DOHH2 (cell line): ENCODE measurements around the gene SMLR1.

ENCODE experiments used
- H3F3A ChIP-seq: fragments of 200-600 bp; sonication (generic), shearing (Covaris generic); 2 replicates; pipeline ENCODE4 v1.6.0; 2016; ENCODE audit warnings: antibody characterized with exemption, mild to moderate bottlenecking; ENCODE audit not compliant: control insufficient read depth, insufficient read depth
- H3K27ac ChIP-seq: fragments of 200-600 bp; sonication (generic); 2 replicates; pipeline ENCODE4 v1.5.1; 2014; ENCODE audit warnings: low read depth, mild to moderate bottlenecking, low read length, moderate library complexity
- H3K27me3 ChIP-seq: fragments of 200-600 bp; sonication (generic); 2 replicates; pipeline ENCODE4 v1.6.1; 2014; ENCODE audit warnings: mild to moderate bottlenecking, low read length, mixed read lengths; ENCODE audit not compliant: control insufficient read depth
- H3K36me3 ChIP-seq: fragments of 200-600 bp; sonication (generic); 2 replicates; pipeline ENCODE4 v1.6.1; 2014; ENCODE audit warnings: mild to moderate bottlenecking, low read length, moderate library complexity, mixed read lengths; ENCODE audit not compliant: control insufficient read depth
- H3K4me1 ChIP-seq: fragments of 200-600 bp; sonication (generic); 2 replicates; pipeline ENCODE4 v1.6.1; 2014; ENCODE audit warnings: mild to moderate bottlenecking, low read length, mixed read lengths; ENCODE audit not compliant: control insufficient read depth
- H3K4me2 ChIP-seq: fragments of 200-600 bp; sonication (generic); 2 replicates; pipeline ENCODE4 v1.6.0; 2014; ENCODE audit warnings: mild to moderate bottlenecking, low read length, moderate library complexity
- H3K4me3 ChIP-seq: fragments of 200-600 bp; sonication (generic); 2 replicates; pipeline ENCODE4 v1.5.1; 2014; ENCODE audit warnings: mild to moderate bottlenecking, low read length, mixed read lengths
- H3K79me2 ChIP-seq: fragments of 200-600 bp; sonication (generic); 2 replicates; pipeline ENCODE4 v1.6.1; 2014; ENCODE audit warnings: mild to moderate bottlenecking, low read length, mixed read lengths; ENCODE audit not compliant: control insufficient read depth
- H3K9me2 ChIP-seq: fragments of 200-600 bp; sonication (generic); replicated peaks from 2 replicates; pipeline ENCODE4 v1.6.1; 2014; ENCODE audit warnings: mild to moderate bottlenecking, low read length, mixed read lengths; ENCODE audit not compliant: control insufficient read depth
- H3K9me3 ChIP-seq: fragments of 200-600 bp; sonication (generic); 2 replicates; pipeline ENCODE4 v1.6.1; 2014; ENCODE audit warnings: antibody characterized with exemption, low read length, mixed read lengths; ENCODE audit not compliant: control insufficient read depth, insufficient read depth
- H4K20me1 ChIP-seq: fragments of 200-600 bp; sonication (generic); 2 replicates; pipeline ENCODE4 v1.6.0; 2014; ENCODE audit warnings: low read depth, mild to moderate bottlenecking, antibody characterized with exemption, low read length, moderate library complexity; ENCODE audit not compliant: control insufficient read depth, insufficient read depth
- CTCF ChIP-seq: fragments of 200-600 bp; sonication (generic); IDR thresholded peaks from one replicate; pipeline ENCODE4 v1.5.1; 2014; ENCODE audit warnings: antibody characterized with exemption, mild to moderate bottlenecking, low read depth, low read length; ENCODE audit not compliant: poor library complexity, severe bottlenecking
- EZH2phosphoT487 ChIP-seq: fragments of 200-600 bp; sonication (generic); IDR thresholded peaks from 2 replicates; pipeline ENCODE4 v1.6.1; 2017; ENCODE audit warnings: borderline replicate concordance, mild to moderate bottlenecking, antibody characterized with exemption, low read length, moderate library complexity, mixed read lengths

SMLR1 gene

GRCh38 chr6:130825772-130826441 is 1.3 kb upstream of the SMLR1 start:
- Histone ChIP-seq H3K4me2 (no peak overlapping the region), H3K27me3 (no peaks in the 10 kb centered on the region), H3K27ac (no peak overlapping the region), H3K9me2 (no peaks in the 10 kb centered on the region), H3K36me3 (no peaks in the 10 kb centered on the region), H4K20me1 (no peaks in the 10 kb centered on the region), H3K4me3 (no peak overlapping the region), H3K79me2 (no peaks in the 10 kb centered on the region), H3K4me1 (no peaks in the 10 kb centered on the region), H3F3A (no peaks in the 10 kb centered on the region), H3K9me3 (no peaks in the 10 kb centered on the region)
- TF ChIP-seq EZH2phosphoT487 (no peak), CTCF (no peak)

- H3K79me2 ChIP-seq: no peaks in the 10 kb centered on the region
- no peaks in the 10 kb centered on the region for H3K9me2 ChIP-seq
- H3K27ac ChIP-seq: no peak overlapping the region
- TF ChIP-seq EZH2phosphoT487 (no peak), CTCF (no peak)
- H3K36me3 ChIP-seq: no peaks in the 10 kb centered on the region
- no peaks in the 10 kb centered on the region for H4K20me1 ChIP-seq
- H3K4me1 ChIP-seq: no peaks in the 10 kb centered on the region
- no peak overlapping the region for H3K4me2 ChIP-seq
- H3K27me3 ChIP-seq: no peaks in the 10 kb centered on the region
- no peaks in the 10 kb centered on the region for H3K9me3 ChIP-seq
- H3K4me3 ChIP-seq: no peak overlapping the region
- H3F3A ChIP-seq: no peaks in the 10 kb centered on the region
These were observed 562 bp upstream of the SMLR1 start for GRCh38 chr6:130826442-130827246.

- TF ChIP-seq EZH2phosphoT487 (no peak), CTCF (no peak)
- H3K36me3 ChIP-seq: no peaks in the 10 kb centered on the region
- H3K27ac ChIP-seq: no peak overlapping the region
- no peaks in the 10 kb centered on the region for H3K27me3 ChIP-seq
- H3K79me2 ChIP-seq: no peaks in the 10 kb centered on the region
- no peaks in the 10 kb centered on the region for H3K9me2 ChIP-seq
- H3K9me3 ChIP-seq: no peaks in the 10 kb centered on the region
- H3K4me1 ChIP-seq: no peaks in the 10 kb centered on the region
- H4K20me1 ChIP-seq: no peaks in the 10 kb centered on the region
- no peaks in the 10 kb centered on the region for H3F3A ChIP-seq
- H3K4me3 ChIP-seq: no peak overlapping the region
- H3K4me2 ChIP-seq: no peak overlapping the region
These were observed 2.2 kb downstream of the SMLR1 start for GRCh38 chr6:130829333-130829910.
